GM21717 (cell line): ENCODE measurements around the gene ARL6IP5.

Experiments used
- ATAC-seq: cut with Tn5 transposase; IDR thresholded peaks from one replicate; pipeline ENCODE4 v1.9.1; 2021; ENCODE audit warnings: mild to moderate bottlenecking, moderate library complexity; ENCODE audit not compliant: unreplicated experiment

ARL6IP5 gene

GRCh38 chr3:69116162-69116561 is 31.4 kb downstream of the ARL6IP5 start:
- ATAC-seq: no peak

GRCh38 chr3:69116897-69117296 is 32.2 kb downstream of the ARL6IP5 start:
- ATAC-seq: no peak

- no peak for ATAC-seq
These were observed 33.8 kb downstream of the ARL6IP5 start for GRCh38 chr3:69118555-69118954.

GRCh38 chr3:69119138-69119537 is 34.4 kb downstream of the ARL6IP5 start:
- no peak for ATAC-seq

GRCh38 chr3:69119681-69120080 is 34.9 kb downstream of the ARL6IP5 start:
- no peak for ATAC-seq

- peak; percentile 81 for ATAC-seq
These were observed 36.2 kb downstream of the ARL6IP5 start for GRCh38 chr3:69120879-69121464.

GRCh38 chr3:69121513-69121912 is 36.8 kb downstream of the ARL6IP5 start:
- no peak for ATAC-seq

GRCh38 chr3:69121950-69122349 is 37.2 kb downstream of the ARL6IP5 start:
- no peak for ATAC-seq

- no peak for ATAC-seq
These were observed 37.7 kb downstream of the ARL6IP5 start, which contains the start of gene LMOD3 for GRCh38 chr3:69122403-69122802. LMOD3 (minus strand) TSS chr3:69122595; CDS start chr3:69122386, 209 bp downstream.

GRCh38 chr3:69126216-69126615 is 41.5 kb downstream of the ARL6IP5 start:
- ATAC-seq: no peak

GRCh38 chr3:69126999-69127398 is 42.3 kb downstream of the ARL6IP5 start:
- no peak for ATAC-seq

- ATAC-seq: no peak
These were observed 43.8 kb downstream of the ARL6IP5 start for GRCh38 chr3:69128509-69128908.

- no peak for ATAC-seq
These were observed 44.8 kb downstream of the ARL6IP5 start for GRCh38 chr3:69129531-69129930.

GRCh38 chr3:69130689-69131088 is 46.0 kb downstream of the ARL6IP5 start:
- ATAC-seq: peak; percentile 78

GRCh38 chr3:69137005-69137404 is 52.3 kb downstream of the ARL6IP5 start:
- no peak for ATAC-seq

- ATAC-seq: no peak
These were observed 52.7 kb downstream of the ARL6IP5 start for GRCh38 chr3:69137412-69137811.

GRCh38 chr3:69141313-69141712 is 56.6 kb downstream of the ARL6IP5 start:
- no peak for ATAC-seq

GRCh38 chr3:69142090-69142489 is 57.4 kb downstream of the ARL6IP5 start:
- no peak for ATAC-seq

- no peak for ATAC-seq
These were observed 58.2 kb downstream of the ARL6IP5 start for GRCh38 chr3:69142797-69143454.

GRCh38 chr3:69143612-69144011 is 58.9 kb downstream of the ARL6IP5 start:
- no peak for ATAC-seq

- no peak for ATAC-seq
These were observed 60.0 kb downstream of the ARL6IP5 start for GRCh38 chr3:69144631-69145245.

- no peak for ATAC-seq
These were observed 61.0 kb downstream of the ARL6IP5 start for GRCh38 chr3:69145688-69146087.
